B cell (primary cell): Measurements from ENCODE around the gene TRIM47.

Source experiments
- EZH2 ChIP-seq: IDR thresholded peaks from 2 replicates; pipeline ENCODE4 v1.6.1; 2012; ENCODE audit warnings: borderline replicate concordance, low read depth, mild to moderate bottlenecking, moderate library complexity, low read length; ENCODE audit not compliant: insufficient read depth, poor library complexity, severe bottlenecking
- TF ChIP-seq, protein P1 (sequence below): fragments of 200-600 bp; IDR thresholded peaks from one replicate; pipeline ENCODE4 v1.8.0; 2022; ENCODE audit warnings: antibody characterized with exemption, mild to moderate bottlenecking

DNA sequence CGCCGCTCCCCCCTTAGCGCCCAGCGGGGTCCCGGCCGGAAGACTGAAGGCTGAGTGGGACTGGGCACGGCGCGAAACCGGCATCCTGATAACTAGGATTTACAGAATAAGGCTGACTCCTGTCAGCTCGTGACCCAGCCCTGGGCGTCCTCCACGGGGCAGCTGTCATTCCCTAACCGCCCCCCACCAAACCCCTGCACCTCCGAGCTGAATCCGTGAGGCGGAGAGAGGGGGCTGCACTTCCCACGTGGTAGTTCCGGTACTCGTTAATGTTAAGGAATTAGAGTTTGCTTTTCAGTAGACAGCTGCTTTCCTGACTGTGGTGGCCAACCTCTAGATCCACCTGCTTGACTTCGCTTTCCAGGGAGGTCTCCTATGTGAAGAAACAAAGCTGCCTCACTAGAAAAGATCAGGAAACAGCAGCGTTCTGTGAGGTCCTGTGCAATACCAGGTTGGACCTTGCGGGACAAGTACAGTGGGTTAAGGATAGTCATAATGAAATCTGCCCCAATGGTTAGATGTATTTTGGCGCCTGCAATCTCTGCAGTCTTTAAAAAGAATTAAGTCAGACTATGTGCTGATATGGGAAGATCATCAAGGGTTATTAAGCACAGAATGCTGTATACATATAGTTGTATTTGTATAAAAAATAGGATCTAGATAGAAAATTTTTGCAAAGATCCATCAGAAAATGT, 22.2 kb downstream of the TRIM47 start:
- TF ChIP-seq EZH2: no peak
- TF ChIP-seq, protein P1, sequence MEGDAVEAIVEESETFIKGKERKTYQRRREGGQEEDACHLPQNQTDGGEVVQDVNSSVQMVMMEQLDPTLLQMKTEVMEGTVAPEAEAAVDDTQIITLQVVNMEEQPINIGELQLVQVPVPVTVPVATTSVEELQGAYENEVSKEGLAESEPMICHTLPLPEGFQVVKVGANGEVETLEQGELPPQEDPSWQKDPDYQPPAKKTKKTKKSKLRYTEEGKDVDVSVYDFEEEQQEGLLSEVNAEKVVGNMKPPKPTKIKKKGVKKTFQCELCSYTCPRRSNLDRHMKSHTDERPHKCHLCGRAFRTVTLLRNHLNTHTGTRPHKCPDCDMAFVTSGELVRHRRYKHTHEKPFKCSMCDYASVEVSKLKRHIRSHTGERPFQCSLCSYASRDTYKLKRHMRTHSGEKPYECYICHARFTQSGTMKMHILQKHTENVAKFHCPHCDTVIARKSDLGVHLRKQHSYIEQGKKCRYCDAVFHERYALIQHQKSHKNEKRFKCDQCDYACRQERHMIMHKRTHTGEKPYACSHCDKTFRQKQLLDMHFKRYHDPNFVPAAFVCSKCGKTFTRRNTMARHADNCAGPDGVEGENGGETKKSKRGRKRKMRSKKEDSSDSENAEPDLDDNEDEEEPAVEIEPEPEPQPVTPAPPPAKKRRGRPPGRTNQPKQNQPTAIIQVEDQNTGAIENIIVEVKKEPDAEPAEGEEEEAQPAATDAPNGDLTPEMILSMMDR: peak; percentile 2
